Transverse colon (tissue), 4 donors: ENCODE measurements around the gene SEMA3A. TPM values are rescaled to one million over a fixed set of nuclear protein-coding genes. Genes with fewer than 3 reads are reported as not detected.

Source experiments
- DNase-seq: peaks from one replicate; pipeline ENCODE4 v3.0.0-alpha.2; 2019
- H3K27ac ChIP-seq, 4 donors: fragments of 200-600 bp; sonication (generic); 2 replicates each; pipeline ENCODE4 v1.5.1; 2016 to 2018; ENCODE audit warnings: inconsistent platforms in 4 of 4
- H3K27me3 ChIP-seq: fragments of 200-600 bp; sonication (generic); 2 replicates; pipeline ENCODE4 v1.5.1; 2017; ENCODE audit warnings: inconsistent platforms
- H3K36me3 ChIP-seq, 4 donors: fragments of 200-600 bp; sonication (generic); 2 replicates each; pipeline ENCODE4 v1.5.1; 2017 to 2019; ENCODE audit warnings: inconsistent platforms in 4 of 4
- H3K4me1 ChIP-seq, 4 donors: fragments of 200-600 bp; sonication (generic); 2 replicates each; pipeline ENCODE4 v1.5.1; 2017 to 2020; ENCODE audit warnings: inconsistent platforms in 4 of 4
- H3K4me3 ChIP-seq, 4 donors: fragments of 200-600 bp; sonication (generic); 1 replicate in 1 of 4; 2 replicates in 3 of 4; pipeline versions ENCODE4 v1.5.1 to v1.6.1; 2017 to 2019; ENCODE audit warnings: inconsistent platforms in 4 of 4
- H3K9me3 ChIP-seq, 2 donors: fragments of 200-600 bp; sonication (generic); 2 replicates each; pipeline ENCODE4 v1.5.1; 2017 to 2019; ENCODE audit warnings: inconsistent platforms in 2 of 2
- CTCF ChIP-seq, 5 experiments: fragments of 200-600 bp in 3 of 5; fragments of 450-650 bp in 2 of 5; sonication (generic) in 3 of 5; IDR thresholded peaks; 1 replicate in 2 of 5; 2 replicates in 3 of 5; pipeline ENCODE4 v1.5.1; 2016 to 2017; ENCODE audit warnings: antibody characterized with exemption in 5 of 5, inconsistent platforms in 3 of 5, mild to moderate bottlenecking in 2 of 5, moderate library complexity in 1 of 5
- EP300 ChIP-seq: sonication (generic); formaldehyde crosslinking; IDR thresholded peaks from one replicate; pipeline ENCODE4 v1.6.1; 2017; ENCODE audit warnings: antibody characterized with exemption, low read depth
- POLR2A ChIP-seq: fragments of 450-650 bp; IDR thresholded peaks from one replicate; pipeline ENCODE4 v1.6.1; 2016; ENCODE audit warnings: antibody characterized with exemption, mild to moderate bottlenecking, moderate library complexity
- POLR2AphosphoS5 ChIP-seq, 3 donors: sonication (generic); formaldehyde crosslinking; IDR thresholded peaks; one replicate each; pipeline ENCODE4 v1.6.1; 2016; ENCODE audit warnings: antibody characterized with exemption in 3 of 3
- WGBS, 2 donors: methylation state at CpG; one replicate each; pipeline ENCODE4 v1.1.5; 2018; ENCODE audit warnings: low coverage in 1 of 2; 5-methylcytosine and 5-hydroxymethylcytosine counted together
- in situ Hi-C, 4 donors: fragments of 200-750 bp; cut with MboI; loops; one replicate each; pipeline versions ENCODE4 v1.15.0 to v1.15.1; 2017; ENCODE audit warnings: low sequenced_read_pairs in 3 of 4, low pct_ligation_motif_present in 1 of 4, low pct_unique_long_range_greater_than_20kb in 1 of 4
- intact Hi-C: fragments of 100-400 bp; cut with DNase I; formaldehyde crosslinking; loops from one replicate; pipeline ENCODE4 v1.15.1; 2023; ENCODE audit warnings: low total_unique reads
- total RNA-seq, 4 donors: library from RNA; depleted of rRNA; stranded (reverse); fragments of >200 nt; gene quantifications; one replicate each; pipeline ENCODE4 v1.1.0, GENCODE V29; 2016

The SEMA3A gene
- total RNA-seq, 4 donors from 2014 or later, result 1.00 to 8.3 (median 4.7) TPM

- Histone ChIP-seq H3K4me3 (no peak overlapping the region), H3K27ac (no peak overlapping the region), H3K27me3 (no peaks in the 10 kb centered on the region), H3K36me3 (no peaks in the 10 kb centered on the region), H3K9me3 (no peaks in the 10 kb centered on the region), H3K4me1 (no peaks in the 10 kb centered on the region)
- intact Hi-C loops, result no loop called here
- in situ Hi-C loops, result no loop called here
- WGBS, 2 donors, result 78 to 82% methylated on average over 3 of the region's 3 CpGs
- TF ChIP-seq POLR2AphosphoS5 (IDR thresholded peaks at IDR 0.05) (no peak), CTCF (IDR thresholded peaks at IDR 0.05) (no peak), EP300 (no peak), POLR2A (no peak)
- no peak for DNase-seq
Measured at GRCh38 chr7:84002348-84002747, 192.2 kb downstream of the SEMA3A start.

- 0% methylated on average over 1 of the region's 1 CpG for WGBS, 2 donors
- H3K4me3 ChIP-seq, result no peak overlapping the region
- H3K27me3 ChIP-seq, result no peaks in the 10 kb centered on the region
- in situ Hi-C loops (no loop called here), intact Hi-C loops (no loop called here)
- H3K36me3 ChIP-seq, result no peaks in the 10 kb centered on the region
- H3K9me3 ChIP-seq, result no peaks in the 10 kb centered on the region
- no peaks in the 10 kb centered on the region for H3K4me1 ChIP-seq
- TF ChIP-seq CTCF (IDR thresholded peaks at IDR 0.05) (no peak), POLR2A (no peak), EP300 (no peak), POLR2AphosphoS5 (IDR thresholded peaks at IDR 0.05) (no peak)
- no peak for DNase-seq
- H3K27ac ChIP-seq, result no peak overlapping the region
Measured at GRCh38 chr7:83996879-83997278, 197.7 kb downstream of the SEMA3A start.

GRCh38 chr7:83987764-83988163 lies 206.8 kb downstream of the SEMA3A start:
- no peaks in the 10 kb centered on the region for H3K9me3 ChIP-seq
- TF ChIP-seq POLR2AphosphoS5 (IDR thresholded peaks at IDR 0.05) (no peak), EP300 (no peak), CTCF (IDR thresholded peaks at IDR 0.05) (no peak), POLR2A (no peak)
- H3K4me3 ChIP-seq, result no peak overlapping the region
- intact Hi-C loops, result no loop called here
- in situ Hi-C loops, result loop anchor here in 1 of 4 donors (10.0 kb wide), 1 partner anchor 207 kb away; the partner anchor contains the start of gene SEMA3A
- no peak overlapping the region for H3K27ac ChIP-seq
- DNase-seq, result no peak
- H3K4me1 ChIP-seq, result peaks cover 0 to 3% (median 0%) of the 10 kb centered on the region in 4 donors
- H3K27me3 ChIP-seq, result no peaks in the 10 kb centered on the region
- no peaks in the 10 kb centered on the region for H3K36me3 ChIP-seq
- 50 to 58% methylated on average over 1 of the region's 1 CpG for WGBS, 2 donors

- H3K9me3 ChIP-seq, result no peaks in the 10 kb centered on the region
- H3K27me3 ChIP-seq, result no peaks in the 10 kb centered on the region
- no peak for TF ChIP-seq CTCF (IDR thresholded peaks at IDR 0.05)
- TF ChIP-seq POLR2A, result no peak
- no peak for TF ChIP-seq POLR2AphosphoS5 (IDR thresholded peaks at IDR 0.05)
- TF ChIP-seq EP300, result no peak
- H3K36me3 ChIP-seq, result no peaks in the 10 kb centered on the region
- no peak for DNase-seq
- in situ Hi-C loops, result loop anchor here in 1 of 4 donors (10.0 kb wide), 1 partner anchor 209 kb away; the partner anchor contains the start of gene SEMA3A
- intact Hi-C loops, result no loop called here
- H3K27ac ChIP-seq, result no peak overlapping the region
- H3K4me1 ChIP-seq, result peaks cover 0 to 3% (median 0%) of the 10 kb centered on the region in 4 donors
- no peak overlapping the region for H3K4me3 ChIP-seq
- 95 to 100% methylated on average over 1 to 5 of the region's 5 CpGs for WGBS, 2 donors
Measured at GRCh38 chr7:83985821-83986220, 208.8 kb downstream of the SEMA3A start.
